Stimulated activated naive CD4-positive, alpha-beta T cell treated with Interleukin-2 at 50 U/mL for 16 hours (primary cell): ENCODE data around the gene ATXN10.
"Not testable (repeated sequence)": the region's sequence is repeated elsewhere in the genome, so short reads cannot be mapped to it uniquely, and the experiment has no call there.

Source experiments
- DNase-seq: peaks from one replicate; lab custom pipeline; 2025; lab: John Stamatoyannopoulos, UW

Gene ATXN10

DNA sequence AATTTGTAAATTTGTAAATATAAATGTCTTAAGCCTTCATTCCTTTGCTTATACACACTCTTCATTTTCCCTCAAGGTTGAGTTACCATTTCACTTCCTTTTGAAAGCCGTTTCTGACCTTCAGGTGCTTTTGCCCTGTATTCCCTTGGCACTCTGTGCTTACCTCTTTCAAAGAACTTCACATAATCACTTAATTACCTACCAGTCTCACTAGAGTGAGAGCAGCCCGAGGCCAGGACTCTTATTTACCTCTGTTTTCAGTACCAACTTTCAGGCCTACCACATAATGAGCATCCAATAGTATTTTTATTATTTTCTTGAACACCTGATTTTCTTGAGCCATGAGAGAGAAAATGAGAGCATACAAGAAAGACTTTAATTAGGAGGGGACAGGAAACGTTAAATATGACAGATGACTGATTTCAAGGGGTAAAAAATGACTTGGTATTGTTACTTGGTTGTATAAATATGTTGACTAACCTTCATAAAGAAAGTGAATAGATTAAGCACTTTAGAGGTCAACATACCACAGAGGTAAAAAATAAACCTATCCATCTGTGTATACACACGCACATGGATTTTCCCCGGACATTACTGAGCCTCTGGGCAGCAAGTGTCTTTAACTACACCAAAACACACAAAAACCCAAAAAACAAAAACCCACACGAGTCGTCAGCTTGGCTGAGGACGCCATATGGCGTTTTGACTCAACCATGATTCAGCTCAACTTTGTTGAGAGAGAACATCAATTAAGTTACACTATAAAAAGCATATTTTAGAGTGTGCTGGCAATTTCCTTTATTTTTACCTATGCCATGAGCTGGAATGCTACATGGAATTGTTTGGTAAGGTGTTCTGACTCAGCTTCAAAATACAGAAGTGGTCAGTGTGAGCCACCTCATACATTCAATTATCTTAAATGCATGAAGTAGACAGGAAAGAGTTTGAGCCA lies 7.6 kb downstream of the ATXN10 start:
- DNase-seq: no peak

DNA sequence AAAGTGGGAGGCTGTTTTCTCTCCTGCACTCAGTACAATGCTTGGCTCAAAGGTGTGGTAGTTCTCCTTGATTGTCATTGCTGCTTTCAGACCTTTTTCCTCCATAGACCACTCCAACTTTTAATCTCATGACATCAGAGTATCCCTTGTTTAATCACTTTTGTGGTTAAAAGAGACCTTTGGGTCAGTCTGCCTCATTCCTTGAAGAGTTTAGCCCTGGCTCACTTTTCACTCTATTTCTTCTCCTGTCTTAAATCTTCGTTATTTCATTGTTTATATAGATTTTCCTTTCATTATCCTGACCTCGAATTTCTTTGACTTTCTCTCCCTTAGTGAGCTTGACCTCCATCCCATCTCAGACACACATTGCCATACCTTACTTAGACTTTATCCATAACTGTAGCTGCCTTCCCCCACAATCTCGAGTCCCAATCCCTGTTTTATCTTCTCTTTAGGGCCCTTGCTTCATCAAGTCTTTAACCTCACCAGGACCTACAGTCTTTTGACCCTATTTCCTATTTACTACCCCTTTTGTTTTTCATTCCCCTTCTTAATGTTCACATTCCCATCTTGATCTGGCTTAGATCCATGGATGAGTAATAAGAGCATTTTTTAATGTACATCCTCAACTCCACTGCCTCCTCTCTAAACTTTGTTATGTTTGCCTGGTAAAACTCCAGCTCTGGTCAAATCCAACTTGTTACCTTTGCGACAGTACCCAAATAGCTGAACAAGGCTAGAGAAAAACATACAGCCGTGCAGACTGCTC lies 9.5 kb downstream of the ATXN10 start:
- DNase-seq: no peak

DNA sequence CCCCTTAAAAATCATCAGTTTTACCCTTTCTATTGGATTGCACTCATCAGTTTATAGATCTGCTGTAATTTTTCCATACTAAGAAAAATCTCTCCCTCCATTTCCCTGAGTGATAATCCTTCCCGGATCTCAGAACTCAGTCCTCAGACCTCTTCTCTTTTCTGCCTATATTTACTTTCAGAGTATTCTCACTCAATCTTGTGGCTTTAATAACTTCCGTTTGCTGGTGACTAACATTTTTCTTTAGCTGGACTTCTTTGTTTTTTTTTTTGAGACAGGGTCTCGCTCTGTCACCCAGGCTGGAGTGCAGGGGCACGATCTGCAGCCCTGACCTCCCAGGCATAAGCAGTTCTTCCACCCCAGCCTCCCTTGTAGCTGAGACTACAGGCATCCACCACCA lies 10.4 kb downstream of the ATXN10 start:
- DNase-seq: no peak

DNA sequence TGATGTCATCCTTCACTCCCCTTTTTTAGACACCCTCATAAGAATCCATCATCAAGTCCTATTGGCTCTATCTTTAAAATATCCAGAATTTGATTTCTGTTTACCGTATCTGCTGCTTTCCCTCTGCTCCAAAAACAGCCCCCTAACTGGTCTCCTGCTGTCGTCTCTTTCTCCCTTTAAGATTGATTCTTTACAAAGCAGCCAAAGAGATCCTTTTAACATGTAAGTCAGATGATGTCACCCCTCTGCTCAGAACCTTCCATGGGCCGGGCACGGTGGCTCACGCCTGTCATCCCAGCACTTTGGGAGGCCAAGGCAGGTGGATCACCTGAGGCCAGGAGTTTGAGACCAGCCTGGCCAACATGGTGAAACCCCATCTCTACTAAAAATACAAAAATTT lies 11.1 kb downstream of the ATXN10 start:
- DNase-seq: not testable (repeated sequence)

DNA sequence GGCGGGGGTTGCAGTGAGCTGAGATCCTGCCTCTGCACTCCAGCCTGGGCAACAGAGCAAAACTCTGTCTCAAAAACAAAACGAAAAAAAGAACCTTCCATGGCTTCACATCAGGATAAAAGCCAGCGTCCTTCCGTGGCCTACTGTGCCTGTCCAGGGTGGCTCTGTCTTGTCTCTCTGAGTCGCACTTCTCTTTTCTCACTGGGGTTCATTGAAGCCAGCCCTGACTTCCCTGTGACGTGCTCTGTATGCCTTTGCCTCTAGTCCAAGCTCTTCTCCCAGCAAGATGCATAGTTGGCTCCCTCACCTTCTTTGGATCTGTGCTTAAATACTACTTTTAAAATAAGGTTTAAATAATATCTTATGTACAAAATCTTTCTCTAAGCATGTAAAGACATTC lies 11.6 kb downstream of the ATXN10 start:
- no peak for DNase-seq

DNA sequence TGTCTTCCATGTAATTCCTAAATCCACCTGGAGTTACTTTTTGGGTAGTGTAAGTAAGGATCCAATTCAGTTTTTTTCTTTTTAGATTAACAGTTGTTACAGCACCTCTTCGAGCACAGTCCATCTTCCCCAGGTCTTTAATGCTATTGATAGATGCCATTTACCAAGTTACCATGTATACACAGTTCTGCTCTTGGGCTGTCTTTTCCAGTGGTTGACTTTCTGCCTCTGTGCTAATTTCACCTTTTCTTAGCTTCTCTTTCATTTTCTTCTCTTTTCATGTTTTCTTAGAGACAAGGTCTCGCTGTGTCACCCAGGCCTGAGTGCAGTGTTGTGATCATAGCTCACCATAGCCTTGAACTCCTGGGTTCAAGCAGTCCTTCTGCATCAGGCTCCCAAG lies 12.0 kb downstream of the ATXN10 start:
- no peak for DNase-seq

DNA sequence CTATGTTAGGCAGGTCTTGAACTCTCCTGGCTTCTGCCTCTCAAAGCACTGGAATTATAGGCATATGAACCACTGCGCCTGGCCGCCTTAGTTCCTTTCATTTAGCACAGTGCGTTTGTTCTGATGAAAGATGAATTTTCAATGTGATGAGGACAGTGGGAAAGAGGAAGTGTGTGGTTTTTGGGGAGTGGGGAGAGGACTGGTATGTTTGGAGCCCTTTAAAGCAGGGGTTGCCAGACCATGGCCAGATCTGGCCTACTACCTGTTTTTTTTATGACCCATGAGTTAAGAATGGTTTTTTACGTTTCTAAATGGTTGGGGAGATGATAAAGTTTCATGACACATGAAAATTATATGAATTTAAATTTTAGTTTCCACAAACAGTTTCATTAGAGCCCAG lies 12.5 kb downstream of the ATXN10 start:
- no peak for DNase-seq

DNA sequence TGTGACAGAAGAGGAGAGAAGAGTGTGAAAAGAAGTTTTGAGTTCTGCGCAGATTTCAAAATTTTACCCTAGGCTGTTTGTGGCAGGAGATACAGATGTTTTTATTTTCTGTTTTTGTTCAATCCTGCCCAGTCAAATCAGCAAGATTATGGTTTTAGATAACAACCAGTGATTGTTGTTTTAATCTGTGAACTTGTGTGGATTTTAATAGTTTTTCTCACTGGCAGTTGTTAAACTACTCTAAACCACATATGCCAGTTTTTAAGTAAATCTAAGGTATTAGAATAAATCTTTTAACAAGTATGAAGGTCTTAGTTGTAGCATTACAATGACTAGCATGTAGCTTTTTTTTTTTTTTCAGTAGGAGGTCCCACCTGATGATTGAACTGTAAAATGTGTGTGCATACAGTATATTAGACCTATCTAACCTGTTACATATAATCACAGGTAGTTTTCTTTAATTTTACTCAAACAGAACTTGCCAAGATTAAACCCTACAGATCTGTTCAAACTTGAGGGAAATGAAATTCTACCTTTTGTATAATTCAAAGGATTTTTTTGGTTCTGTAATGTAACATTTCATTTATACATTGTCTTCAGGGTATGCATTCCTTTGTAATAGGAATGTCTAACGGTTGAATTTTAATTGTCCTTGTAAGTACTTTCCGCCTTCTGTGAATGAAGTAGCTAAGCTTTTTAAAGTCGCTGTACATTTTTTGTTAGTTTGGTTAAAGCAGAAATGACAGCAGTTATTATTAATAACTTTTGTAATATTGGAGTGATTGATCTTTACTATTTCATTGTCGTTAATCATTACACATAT lies 13.3 kb downstream of the ATXN10 start:
- DNase-seq: no peak

DNA sequence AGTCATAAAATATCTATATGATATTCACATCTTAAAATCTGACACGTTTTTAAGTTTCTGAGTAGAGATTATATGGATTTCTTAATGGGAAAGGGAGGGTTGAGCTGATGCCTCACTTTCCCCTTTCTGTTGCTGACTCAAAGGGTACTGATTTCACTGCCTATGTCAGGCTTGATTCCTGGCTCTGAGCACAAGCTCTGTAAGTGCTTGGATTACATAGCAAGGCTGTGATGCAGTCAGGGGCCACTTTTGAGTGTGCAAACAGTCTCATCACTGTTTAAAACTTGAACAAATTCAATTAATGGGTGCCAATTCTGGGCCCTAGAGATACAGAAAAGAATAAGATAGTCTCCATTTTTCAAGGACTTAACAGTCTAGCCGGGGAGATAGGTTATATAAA lies 14.4 kb downstream of the ATXN10 start:
- no peak for DNase-seq

DNA sequence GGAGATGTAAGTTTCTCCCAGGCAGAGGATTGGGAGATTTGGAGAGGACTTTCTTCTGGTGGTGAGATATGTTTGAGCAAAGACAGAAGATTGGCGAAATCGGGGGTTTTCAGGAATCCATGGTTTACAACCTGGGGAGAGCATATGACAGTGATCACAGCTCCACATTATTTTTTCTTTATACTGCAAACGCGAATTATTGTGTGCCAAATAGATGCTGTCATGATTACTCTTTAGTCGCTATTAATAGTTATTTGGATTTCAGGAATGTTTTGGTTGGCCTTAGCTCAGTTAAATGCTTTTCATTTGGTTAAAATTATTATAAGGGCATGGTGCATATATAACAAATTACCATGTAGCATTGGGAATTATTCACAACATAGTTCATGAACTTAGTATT lies 15.2 kb downstream of the ATXN10 start:
- DNase-seq: no peak

DNA sequence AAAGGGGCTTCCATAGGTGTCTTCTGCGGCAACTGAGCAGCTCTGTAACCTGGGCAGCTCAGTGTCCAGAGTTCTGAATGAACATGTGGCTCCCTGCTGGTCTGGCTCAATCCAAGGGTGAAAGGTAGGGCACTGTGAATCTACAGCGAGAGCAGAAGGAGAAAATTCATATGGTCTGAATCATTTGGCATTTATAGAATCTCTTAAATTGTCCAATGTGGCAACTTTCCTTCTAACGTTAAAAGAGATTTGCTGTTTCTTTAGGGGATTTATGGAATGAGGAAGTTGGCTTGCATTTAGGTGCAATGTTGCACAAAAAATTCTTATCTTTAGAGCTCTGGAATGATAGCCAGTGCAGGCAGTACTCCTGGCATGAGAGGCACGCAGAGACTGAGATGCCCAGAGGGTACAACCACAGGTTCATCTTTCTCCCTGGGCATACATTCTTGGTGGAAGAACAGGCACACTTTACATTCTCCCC lies 17.0 kb downstream of the ATXN10 start:
- no peak for DNase-seq

DNA sequence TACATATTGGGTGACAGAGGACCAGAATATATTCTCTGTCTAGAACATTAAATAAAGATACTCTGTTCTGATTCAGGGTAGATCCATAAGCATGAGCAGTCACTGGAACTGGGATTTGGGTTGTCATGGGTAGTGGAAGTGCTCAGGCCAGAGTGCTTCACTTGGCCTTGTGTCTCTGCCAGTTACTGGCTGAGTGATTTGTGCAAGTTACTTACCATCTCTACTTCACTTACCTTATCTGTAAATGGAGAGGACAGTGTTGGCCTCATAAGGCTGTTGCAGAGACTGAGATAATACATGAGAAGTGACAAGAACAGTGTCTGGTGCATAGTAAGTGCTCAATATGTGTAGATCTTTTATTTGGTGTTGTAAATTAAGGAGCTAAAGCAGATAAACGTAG lies 17.6 kb downstream of the ATXN10 start:
- no peak for DNase-seq

DNA sequence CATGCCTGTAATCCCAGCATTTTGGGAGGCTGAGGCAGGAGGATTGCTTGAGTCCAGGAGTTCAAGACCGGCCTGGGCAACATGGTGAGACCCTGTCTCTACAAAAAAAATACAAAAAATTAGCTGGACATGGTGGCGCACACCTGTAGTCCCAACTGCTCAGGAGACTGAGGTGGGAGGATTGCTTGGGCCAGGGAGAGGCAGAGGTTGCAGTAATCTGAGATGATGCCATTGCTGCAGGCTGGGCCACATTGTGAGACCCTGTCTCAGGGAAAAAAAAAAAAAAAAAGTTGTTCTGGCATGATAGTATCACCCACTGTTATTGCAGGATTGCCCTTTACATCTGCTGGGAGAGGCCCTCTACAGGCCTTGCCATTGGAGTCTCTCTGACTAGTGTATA lies 18.4 kb downstream of the ATXN10 start:
- no peak for DNase-seq

DNA sequence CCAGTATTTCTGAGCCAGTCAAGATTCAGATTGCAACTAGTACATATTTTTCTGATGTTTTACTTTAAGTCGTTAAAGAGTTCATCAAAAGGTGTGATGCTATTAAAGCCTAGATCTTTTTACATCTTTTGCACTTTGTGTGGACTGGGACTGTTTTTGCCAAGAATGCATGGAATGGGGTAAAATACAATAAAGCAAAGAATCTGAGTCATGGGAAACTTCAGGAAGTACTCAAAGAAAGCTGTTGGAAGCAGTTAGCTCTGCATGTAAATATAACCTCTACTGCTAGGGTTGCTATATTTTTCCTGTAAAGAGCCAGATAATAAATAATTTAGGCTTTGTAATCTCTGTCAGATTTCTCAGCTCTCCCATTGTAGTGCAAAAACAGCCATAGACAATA lies 20.9 kb downstream of the ATXN10 start:
- DNase-seq: no peak

DNA sequence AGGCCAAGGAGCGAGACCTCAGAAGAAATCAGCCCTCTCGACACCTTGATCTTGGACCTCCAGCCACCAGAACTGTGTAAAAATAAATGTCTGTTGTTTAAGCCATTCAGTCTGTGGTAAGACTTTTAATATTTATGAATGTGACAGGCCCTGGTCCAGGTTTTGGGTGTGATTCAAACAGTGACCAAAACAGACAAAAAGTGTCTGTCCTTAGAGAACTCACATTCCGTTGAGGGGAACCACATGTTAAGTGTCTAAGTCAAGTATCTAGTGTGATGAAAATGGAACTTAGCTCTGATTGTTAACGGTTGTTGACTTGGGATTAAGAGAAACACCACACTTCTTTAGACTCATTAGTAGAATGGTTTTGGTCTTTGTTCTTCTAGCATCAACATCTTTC lies 22.2 kb downstream of the ATXN10 start:
- DNase-seq: no peak

DNA sequence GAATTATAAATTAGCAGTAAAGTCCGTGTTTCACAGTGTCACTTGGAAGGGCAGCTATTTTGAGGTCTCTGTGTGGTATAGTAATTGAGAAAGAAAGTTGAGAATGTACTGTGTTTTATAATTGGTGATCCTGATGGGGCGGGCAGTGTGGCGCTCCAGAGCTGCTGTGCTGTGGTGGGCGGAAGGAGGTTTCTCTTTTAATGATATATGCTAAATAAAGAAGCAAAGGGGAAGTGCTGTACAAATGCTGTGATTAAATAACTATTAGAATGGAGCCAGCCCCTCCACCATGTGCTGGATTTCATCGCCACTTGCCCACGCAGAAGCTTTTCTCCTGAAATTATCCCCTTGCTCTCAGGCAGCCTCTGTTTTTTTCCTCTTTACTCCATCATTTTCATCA lies 24.6 kb downstream of the ATXN10 start:
- no peak for DNase-seq

DNA sequence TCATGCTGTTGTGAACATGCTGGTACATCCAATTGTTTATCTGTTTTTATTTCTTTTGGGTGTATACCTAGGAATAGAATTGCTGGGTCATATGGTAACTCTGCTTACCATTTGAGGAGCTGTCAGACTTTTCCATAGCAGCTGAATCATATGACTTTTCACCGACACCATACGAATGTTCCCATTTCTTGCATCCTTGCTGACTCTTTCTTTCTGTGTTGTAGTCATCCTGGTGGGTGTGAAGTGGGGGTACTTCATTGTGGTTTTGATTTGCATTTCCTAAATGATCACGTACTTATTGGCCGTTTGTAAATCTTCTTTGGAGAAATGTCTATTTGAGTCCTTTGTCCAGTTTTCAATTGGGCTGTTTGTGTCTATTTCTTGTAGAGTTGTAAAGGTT lies 26.5 kb downstream of the ATXN10 start:
- DNase-seq: no peak

DNA sequence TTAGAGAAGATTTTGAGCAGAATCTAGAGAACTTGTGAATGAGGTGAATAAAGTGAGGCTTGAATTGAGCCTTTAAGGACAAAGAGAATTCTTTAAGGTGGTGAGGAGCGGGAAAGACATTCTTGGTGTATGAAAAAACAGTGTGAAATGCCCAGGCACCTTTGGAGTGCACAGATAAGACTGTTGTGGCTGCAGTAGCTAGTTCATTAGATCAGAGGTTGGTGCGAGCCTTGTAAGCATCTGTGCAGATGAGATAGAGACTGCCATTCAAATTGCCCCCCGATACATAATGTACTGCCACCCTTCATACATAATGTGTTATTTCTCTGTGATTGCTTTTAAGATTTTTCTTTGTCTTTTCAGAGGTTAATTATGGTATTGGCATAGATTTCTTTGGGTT lies 31.3 kb downstream of the ATXN10 start:
- DNase-seq: no peak

DNA sequence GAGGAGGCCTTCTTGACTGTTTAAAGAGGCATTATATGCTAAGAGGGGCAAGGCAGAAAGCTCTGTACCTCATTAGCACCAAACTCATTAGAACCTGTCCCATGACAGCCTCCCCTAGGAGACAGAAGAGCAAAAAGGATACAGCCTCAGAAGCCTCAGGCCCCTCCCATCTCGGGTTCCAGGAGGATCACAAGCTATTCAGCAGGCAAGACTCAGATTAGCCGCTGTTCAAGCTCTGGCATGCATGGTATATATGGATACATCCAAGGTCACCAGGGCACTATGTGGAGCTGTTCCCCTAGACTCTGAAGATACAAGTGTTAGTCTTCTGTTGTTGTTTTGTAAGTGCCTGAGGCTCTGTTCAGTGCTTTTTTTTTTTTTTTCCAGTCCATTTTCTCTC lies 32.1 kb downstream of the ATXN10 start:
- no peak for DNase-seq

DNA sequence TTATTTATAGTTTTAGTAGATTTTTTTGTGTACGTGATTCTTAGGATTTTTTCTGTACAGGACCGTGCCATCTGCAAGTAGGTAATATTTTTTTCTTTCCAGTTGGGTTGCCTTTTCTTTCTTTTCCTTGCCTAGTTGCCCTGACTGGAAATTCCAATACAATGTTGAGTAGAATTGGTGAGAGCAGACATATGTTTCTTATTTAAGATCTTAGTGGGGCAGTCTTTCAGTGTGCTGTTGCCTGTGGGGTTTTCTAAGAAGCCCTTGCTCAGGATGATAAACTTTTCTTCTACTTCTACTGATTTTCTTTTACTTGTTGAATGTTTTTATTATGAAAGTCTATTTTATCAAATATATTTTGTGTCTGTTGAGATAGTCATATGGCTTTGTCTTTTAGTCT lies 33.0 kb downstream of the ATXN10 start:
- DNase-seq: no peak

DNA sequence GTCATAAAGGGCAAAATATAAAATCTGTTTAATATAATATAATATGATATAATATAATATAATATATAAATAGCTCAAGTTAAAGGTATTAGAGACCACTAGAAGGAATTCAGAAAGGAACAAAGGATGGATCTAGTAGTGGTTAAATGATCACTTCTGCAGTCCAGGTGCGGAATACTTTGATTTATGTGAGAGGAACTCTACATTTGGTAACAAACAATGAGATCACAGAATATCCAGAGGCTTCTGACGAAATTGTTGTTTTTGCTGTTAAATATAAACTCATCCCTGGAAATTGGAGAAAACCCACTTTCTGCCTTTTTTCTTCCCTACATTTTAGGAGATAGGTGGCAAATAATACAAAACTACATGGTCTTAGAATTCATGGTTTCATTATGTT lies 36.0 kb downstream of the ATXN10 start:
- DNase-seq: no peak

DNA sequence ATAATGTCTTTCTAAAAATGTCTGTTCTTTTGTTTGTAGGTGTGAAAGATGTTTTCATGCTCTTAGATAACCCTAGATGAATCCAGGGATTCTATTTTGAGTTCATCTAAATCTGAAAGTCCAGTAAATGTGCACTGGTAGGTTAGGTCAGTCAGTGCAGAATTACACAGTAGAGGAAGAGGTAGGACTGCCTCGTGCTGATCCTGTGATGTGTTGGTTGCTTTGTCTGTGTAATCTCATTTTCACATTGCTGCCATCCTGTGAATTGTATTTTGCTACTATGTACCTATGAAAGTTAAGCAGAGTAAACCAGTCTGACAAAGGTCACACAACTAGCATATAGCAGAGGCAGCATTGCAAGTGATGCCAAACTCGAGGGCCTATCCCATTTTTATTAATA lies 36.5 kb downstream of the ATXN10 start:
- DNase-seq: no peak
